Ovary (tissue), 9 donors: ENCODE measurements around the gene NEK2. TPM values are rescaled to one million over a fixed set of nuclear protein-coding genes. Genes with fewer than 3 reads are reported as not detected.

ENCODE experiments used
- DNase-seq, 5 donors: peaks; one replicate each; pipeline ENCODE4 v3.0.0-alpha.2; 2019 to 2020
- H3K27ac ChIP-seq, 2 donors: fragments of 200-600 bp; one replicate each; pipeline versions ENCODE4 v1.5.1 to v1.8.0; 2019 to 2022
- H3K27me3 ChIP-seq: fragments of 200-600 bp; one replicate; pipeline ENCODE4 v1.8.0; 2022
- H3K36me3 ChIP-seq: fragments of 200-600 bp; sonication (generic); one replicate; pipeline ENCODE4 v1.5.1; 2019
- H3K4me1 ChIP-seq: one replicate; pipeline ENCODE4 v1.8.1; 2013; ENCODE audit warnings: mild to moderate bottlenecking, moderate library complexity; ENCODE audit not compliant: insufficient read depth
- H3K4me3 ChIP-seq: fragments of 200-600 bp; sonication (generic); one replicate; pipeline ENCODE4 v1.5.1; 2017
- H3K9me3 ChIP-seq, 2 donors: fragments of 200-600 bp in 1 of 2; sonication (generic) in 1 of 2; one replicate each; pipeline versions ENCODE4 v1.5.1 to v1.8.1; 2013 to 2019; ENCODE audit warnings: mild to moderate bottlenecking in 1 of 2, moderate library complexity in 1 of 2
- CTCF ChIP-seq, 3 donors: fragments of 450-650 bp in 2 of 3; fragments of 200-600 bp in 1 of 3; IDR thresholded peaks; one replicate each; pipeline versions ENCODE4 v1.5.1 to v1.8.0; 2016 to 2022; ENCODE audit warnings: antibody characterized with exemption in 3 of 3, mild to moderate bottlenecking in 1 of 3
- EP300 ChIP-seq: sonication (generic); formaldehyde crosslinking; IDR thresholded peaks from one replicate; pipeline ENCODE4 v1.6.1; 2017; ENCODE audit warnings: antibody characterized with exemption
- POLR2A ChIP-seq: fragments of 450-650 bp; IDR thresholded peaks from one replicate; pipeline ENCODE4 v1.6.1; 2017; ENCODE audit warnings: antibody characterized with exemption, mild to moderate bottlenecking, moderate library complexity
- WGBS, 3 donors: extraction: QIAGEN DNeasy Blood & Tissue Kit in 1 of 3; methylation state at CpG; one replicate each; pipeline versions ENCODE4 v1.1.5 to v1.1.7; 2013 to 2017; 5-methylcytosine and 5-hydroxymethylcytosine counted together
- intact Hi-C, 4 donors: fragments of 100-400 bp; cut with DNase I; formaldehyde crosslinking; loops; one replicate each; pipeline versions ENCODE4 v1.11.0 to v1.15.1; 2022 to 2023
- polyA plus RNA-seq, 2 donors: library from polyadenylated mRNA; stranded (reverse); fragments of 200-250 nt in 1 of 2; fragments of 350-450 nt in 1 of 2; fragmentation: Illumina TruSeq in 1 of 2; extraction: RNeasy Lipid Tissue Mini Kit (QIAGEN cat#74804) in 1 of 2; gene quantifications; one replicate each; pipeline ENCODE4 v1.2.3, GENCODE V29; 2013 to 2014
- total RNA-seq, 7 donors: library from RNA; depleted of rRNA in 2 of 7; stranded (reverse); fragments of >200 nt in 2 of 7; fragmentation: NEBNext Ultra II Directional in 3 of 7; extraction: Animal tissue kit (Norgen Biotek cat#: 25700) in 3 of 7; gene quantifications; one replicate each; pipeline versions ENCODE4 v1.1.0 to v1.2.4, GENCODE V29; 2016 to 2023
- donor health status: DM: no; HTN: no; CAD: no; lungs with moderate emphysema.
- donor health status: DM: no; HTN: no; CAD: no.
- donor health status: Bipolar disorder and iron deficiency.
- donor health status: DM: yes; HTN: yes; CAD: no.
- donor health status: DM: no; HTN: no; CAD: no.
- donor health status: DM: yes; HTN: yes; CAD: no.

NEK2 gene
- total and polyA plus RNA-seq, 9 donors, result 0.20 to 1.8 (median 0.37) TPM; not detected in 4

GRCh38 chr1:211704543-211704942 lies 29.1 kb upstream of the NEK2 start:
- Histone ChIP-seq H3K9me3 (no peaks in the 10 kb centered on the region), H3K4me1 (no peaks in the 10 kb centered on the region), H3K4me3 (no peak overlapping the region), H3K27ac (no peak overlapping the region), H3K36me3 (no peaks in the 10 kb centered on the region), H3K27me3 (no peaks in the 10 kb centered on the region)
- intact Hi-C loops, result loop anchor here in 1 of 4 donors (10.0 kb wide), 1 partner anchor 130 kb away; the partner anchor contains the start of gene LPGAT1
- DNase-seq, result no peak
- TF ChIP-seq CTCF (IDR thresholded peaks at IDR 0.05) (no peak), EP300 (no peak), POLR2A (no peak)
- WGBS, 3 donors, result 88 to 93% (median 91%) methylated on average over 3 of the region's 3 CpGs

- no peak for DNase-seq
- WGBS, 3 donors, result 81 to 87% (median 82%) methylated on average over 11 of the region's 11 CpGs
- TF ChIP-seq EP300 (no peak), CTCF (IDR thresholded peaks at IDR 0.05) (no peak), POLR2A (no peak)
- intact Hi-C loops, result loop anchor here in 1 of 4 donors (10.0 kb wide), 1 partner anchor 131 kb away; the partner anchor contains the start of gene LPGAT1
- H3K27ac ChIP-seq, result no peak overlapping the region
- H3K4me1 ChIP-seq, result no peaks in the 10 kb centered on the region
- H3K4me3 ChIP-seq, result no peak overlapping the region
- no peaks in the 10 kb centered on the region for H3K27me3 ChIP-seq
- no peaks in the 10 kb centered on the region for H3K36me3 ChIP-seq
- H3K9me3 ChIP-seq, result no peaks in the 10 kb centered on the region
Observed at GRCh38 chr1:211703812-211704537, 28.6 kb upstream of the NEK2 start.

GRCh38 chr1:211701733-211702132 lies 26.3 kb upstream of the NEK2 start:
- H3K4me1 ChIP-seq, result no peaks in the 10 kb centered on the region
- no peak for DNase-seq
- no peaks in the 10 kb centered on the region for H3K27me3 ChIP-seq
- TF ChIP-seq CTCF (IDR thresholded peaks at IDR 0.05), result no peak
- TF ChIP-seq POLR2A, result no peak
- TF ChIP-seq EP300, result no peak
- intact Hi-C loops, result loop anchor here in 1 of 4 donors (10.0 kb wide), 1 partner anchor 133 kb away; the partner anchor contains the start of gene LPGAT1
- H3K36me3 ChIP-seq, result no peaks in the 10 kb centered on the region
- no peak overlapping the region for H3K27ac ChIP-seq
- 82 to 88% (median 88%) methylated on average over 6 of the region's 6 CpGs for WGBS, 3 donors
- no peaks in the 10 kb centered on the region for H3K9me3 ChIP-seq
- H3K4me3 ChIP-seq, result no peak overlapping the region

GRCh38 chr1:211699059-211699458 lies 23.6 kb upstream of the NEK2 start:
- no peak for TF ChIP-seq EP300
- TF ChIP-seq CTCF (IDR thresholded peaks at IDR 0.05), result no peak
- no peak for TF ChIP-seq POLR2A
- WGBS, 3 donors, result 77 to 90% (median 81%) methylated on average over 16 of the region's 16 CpGs
- H3K4me3 ChIP-seq, result no peak overlapping the region
- DNase-seq, result no peak
- no peaks in the 10 kb centered on the region for H3K36me3 ChIP-seq
- H3K4me1 ChIP-seq, result no peaks in the 10 kb centered on the region
- H3K27me3 ChIP-seq, result no peaks in the 10 kb centered on the region
- H3K9me3 ChIP-seq, result no peaks in the 10 kb centered on the region
- H3K27ac ChIP-seq, result no peak overlapping the region
- intact Hi-C loops, result loop anchor here in 1 of 4 donors (10.0 kb wide), 1 partner anchor 136 kb away; the partner anchor contains the start of gene LPGAT1
